ENCODE measurements around the gene PPP1R3A.

DNA sequence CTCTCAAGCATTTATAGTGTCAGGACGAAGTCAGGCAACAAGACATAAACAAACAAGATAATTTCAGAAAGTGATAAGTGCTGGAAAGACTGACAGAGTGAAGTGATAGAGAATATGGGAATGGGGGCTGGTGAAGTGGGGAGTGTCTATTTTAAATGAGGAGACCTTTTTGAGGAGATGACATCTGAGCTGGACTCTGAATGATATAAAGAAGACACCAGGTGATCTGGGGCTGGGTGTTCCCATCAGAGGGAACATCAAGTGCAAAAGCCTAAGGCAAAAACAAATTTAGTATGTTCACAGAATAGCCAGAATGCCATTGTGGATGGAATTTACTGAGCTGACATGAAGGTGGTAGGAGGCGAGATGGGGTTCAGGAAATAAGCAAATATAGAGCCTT lies 83.4 kb downstream of the PPP1R3A start:
- TF ChIP-seq, protein P1, sequence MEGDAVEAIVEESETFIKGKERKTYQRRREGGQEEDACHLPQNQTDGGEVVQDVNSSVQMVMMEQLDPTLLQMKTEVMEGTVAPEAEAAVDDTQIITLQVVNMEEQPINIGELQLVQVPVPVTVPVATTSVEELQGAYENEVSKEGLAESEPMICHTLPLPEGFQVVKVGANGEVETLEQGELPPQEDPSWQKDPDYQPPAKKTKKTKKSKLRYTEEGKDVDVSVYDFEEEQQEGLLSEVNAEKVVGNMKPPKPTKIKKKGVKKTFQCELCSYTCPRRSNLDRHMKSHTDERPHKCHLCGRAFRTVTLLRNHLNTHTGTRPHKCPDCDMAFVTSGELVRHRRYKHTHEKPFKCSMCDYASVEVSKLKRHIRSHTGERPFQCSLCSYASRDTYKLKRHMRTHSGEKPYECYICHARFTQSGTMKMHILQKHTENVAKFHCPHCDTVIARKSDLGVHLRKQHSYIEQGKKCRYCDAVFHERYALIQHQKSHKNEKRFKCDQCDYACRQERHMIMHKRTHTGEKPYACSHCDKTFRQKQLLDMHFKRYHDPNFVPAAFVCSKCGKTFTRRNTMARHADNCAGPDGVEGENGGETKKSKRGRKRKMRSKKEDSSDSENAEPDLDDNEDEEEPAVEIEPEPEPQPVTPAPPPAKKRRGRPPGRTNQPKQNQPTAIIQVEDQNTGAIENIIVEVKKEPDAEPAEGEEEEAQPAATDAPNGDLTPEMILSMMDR (IDR thresholded peaks at IDR 0.05), result no peak
- TF ChIP-seq POLR2A (IDR thresholded peaks at IDR 0.05), result no peak
